NCI-H1092 treated with DMSO at 0.1 percent for 48 hours (cell line): ENCODE data around the gene AFF1.
"Not testable (repeated sequence)": the region's sequence is repeated elsewhere in the genome, so short reads cannot be mapped to it uniquely, and the experiment has no call there.

Experiments used
- DNase-seq: peaks from one replicate; lab custom pipeline; 2025; lab: John Stamatoyannopoulos, UW

The AFF1 gene

DNA sequence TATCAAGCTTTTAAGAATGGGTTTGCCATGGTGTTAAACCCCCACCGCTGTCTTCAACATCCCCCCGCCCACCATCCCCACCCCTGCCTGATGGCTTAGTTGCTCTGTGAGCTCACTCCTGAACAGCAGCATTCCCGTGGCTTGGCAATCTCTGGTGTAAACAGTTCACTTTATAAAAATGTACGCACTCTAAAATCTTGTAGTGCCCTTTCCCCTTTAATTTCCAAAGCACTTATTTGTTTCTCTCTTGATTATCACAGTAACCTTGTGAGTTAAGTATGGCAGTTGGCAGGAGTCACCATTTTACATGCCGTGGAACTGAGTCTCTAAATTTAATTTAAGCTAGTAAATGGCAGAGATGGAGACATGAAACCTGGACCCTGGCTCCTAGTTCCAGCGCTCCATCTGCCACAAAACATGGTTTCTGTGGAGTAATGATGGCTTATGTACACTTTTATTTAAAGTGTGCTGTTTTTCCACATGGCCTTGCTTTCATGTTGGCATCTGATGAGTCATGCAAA lies 123.1 kb downstream of the AFF1 start:
- no peak for DNase-seq

DNA sequence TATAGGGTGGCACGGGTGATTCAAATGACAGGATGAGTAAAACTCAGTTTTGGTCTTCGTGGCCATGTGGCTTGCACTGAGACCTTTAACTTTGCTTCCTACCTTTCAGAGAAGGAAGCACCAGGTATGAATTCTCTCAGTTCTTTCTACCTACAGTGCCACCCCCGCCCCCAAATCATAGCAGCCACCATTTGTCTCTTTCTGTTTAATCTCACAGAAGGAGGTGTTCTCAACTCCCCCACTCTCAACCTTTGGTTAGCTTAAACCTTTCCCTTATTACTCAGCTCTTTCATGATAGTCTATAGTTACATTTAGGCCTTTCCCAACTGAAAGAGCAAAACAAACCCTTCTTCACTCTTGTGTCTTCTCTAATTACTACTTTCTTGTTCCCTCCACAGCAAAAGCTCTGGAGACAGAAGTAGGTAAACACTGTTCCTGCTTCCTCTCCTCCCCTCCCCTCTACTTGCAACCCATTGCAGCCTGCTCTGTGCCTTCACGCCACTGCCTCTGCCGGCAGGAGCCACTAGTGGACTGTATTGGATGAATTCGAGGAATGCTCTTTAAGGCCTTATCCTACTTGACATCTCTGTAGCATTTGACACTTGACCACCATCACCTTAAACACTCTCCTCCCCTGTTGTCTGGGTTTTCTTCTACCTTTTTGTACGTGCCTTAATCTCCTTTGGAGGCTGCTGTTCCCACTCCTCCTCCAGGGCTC lies 123.7 kb downstream of the AFF1 start:
- DNase-seq, result no peak

GRCh38 chr4:87060957-87061356 lies 126.1 kb downstream of the AFF1 start:
- DNase-seq, result no peak

- DNase-seq, result no peak
Observed at GRCh38 chr4:87065021-87065420, 130.2 kb downstream of the AFF1 start.

DNA sequence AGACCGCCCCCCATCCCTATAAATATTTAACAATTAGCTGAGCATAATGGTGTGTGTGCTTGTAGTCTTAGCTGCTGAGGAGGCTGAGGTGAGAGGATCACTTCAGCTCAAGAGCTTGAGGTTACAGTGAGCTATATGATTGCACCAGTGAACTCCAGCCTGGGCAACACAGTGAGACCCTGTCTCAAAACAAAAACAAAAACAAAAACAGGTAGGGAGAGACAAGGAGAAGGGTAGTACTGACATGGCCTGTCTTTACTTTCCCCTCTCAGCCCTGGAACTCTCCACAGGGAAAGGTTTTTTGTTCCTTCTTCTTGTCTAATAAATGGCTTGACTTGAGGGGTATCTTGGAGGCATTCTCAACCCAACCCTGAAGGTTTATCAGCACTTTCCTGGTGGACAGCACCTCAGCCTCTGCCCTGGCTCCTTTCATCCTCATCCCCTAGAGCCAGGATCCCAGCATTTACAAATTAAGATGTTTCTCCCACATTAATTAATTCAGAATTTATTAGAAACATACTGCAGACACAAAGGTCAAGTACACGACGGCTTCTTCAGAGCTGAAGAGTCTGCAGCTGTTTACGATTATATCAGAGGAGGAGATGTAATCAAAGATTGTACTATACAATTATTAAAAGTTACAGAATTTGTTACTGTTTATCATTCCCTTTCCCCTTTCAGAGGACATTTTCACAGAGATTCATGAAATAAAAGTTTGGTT lies 131.8 kb downstream of the AFF1 start:
- no peak for DNase-seq

DNA sequence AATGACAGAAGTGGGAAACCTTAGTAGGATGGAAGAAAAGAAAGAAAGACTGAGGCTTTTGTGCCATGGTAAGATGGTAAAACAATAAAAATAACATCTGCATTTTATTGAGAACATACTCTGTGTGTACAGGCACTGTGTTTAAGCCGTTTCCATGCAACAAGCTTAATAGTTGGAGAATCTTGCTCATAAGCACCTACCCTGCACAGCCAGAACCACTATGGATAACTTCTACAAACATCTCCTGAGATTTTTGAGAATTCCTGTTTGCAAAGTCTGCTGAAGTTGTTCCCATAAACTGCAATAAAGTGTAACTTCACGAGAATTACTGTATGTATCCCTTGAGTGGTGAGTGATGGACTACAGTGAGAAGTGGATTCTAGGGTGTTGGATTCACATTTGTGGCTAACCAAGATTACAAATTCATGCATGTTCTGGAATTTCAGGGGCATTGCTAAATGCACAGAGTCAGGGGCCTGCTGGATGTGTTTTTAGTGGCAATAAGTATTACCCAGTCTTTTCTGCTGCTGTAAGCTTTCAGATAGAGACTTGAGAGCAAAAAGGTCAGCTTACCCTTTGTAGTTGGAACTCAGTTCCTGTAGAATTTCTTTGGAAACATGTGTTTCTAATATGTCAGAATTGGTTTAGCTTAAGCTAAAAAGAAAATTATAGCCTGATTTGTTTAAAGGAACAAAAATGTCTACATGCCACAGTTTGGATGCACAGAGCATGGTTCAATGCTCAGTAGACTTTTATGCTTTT lies 132.5 kb downstream of the AFF1 start:
- no peak for DNase-seq

DNA sequence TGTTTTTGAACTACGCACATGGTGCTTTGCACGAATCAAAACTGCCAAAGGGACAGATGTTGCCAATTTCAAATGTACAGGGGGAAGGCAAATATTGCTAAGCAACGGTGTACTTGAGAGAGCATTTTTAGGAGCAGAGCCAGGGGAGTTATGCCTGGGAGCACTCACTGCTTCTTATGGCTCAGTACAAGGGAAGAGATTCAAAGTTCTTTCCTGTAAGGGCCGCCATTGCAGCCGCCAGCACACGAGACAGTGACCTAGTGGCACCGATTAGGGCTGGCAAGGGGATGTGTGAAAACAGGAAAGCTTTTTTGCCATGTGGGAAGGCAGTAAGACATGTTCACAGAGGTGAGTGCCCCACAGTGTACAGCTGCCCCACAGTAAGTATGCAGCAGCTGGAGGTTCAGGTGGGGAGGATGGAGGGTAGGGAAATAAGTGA lies 133.8 kb downstream of the AFF1 start:
- peak; percentile 96 for DNase-seq

GRCh38 chr4:87069037-87069742 lies 134.4 kb downstream of the AFF1 start:
- peak; percentile 84 for DNase-seq

GRCh38 chr4:87071401-87071800 lies 136.6 kb downstream of the AFF1 start:
- DNase-seq, result peak; percentile 70

GRCh38 chr4:87072545-87072944 lies 137.7 kb downstream of the AFF1 start:
- not testable (repeated sequence) for DNase-seq

DNA sequence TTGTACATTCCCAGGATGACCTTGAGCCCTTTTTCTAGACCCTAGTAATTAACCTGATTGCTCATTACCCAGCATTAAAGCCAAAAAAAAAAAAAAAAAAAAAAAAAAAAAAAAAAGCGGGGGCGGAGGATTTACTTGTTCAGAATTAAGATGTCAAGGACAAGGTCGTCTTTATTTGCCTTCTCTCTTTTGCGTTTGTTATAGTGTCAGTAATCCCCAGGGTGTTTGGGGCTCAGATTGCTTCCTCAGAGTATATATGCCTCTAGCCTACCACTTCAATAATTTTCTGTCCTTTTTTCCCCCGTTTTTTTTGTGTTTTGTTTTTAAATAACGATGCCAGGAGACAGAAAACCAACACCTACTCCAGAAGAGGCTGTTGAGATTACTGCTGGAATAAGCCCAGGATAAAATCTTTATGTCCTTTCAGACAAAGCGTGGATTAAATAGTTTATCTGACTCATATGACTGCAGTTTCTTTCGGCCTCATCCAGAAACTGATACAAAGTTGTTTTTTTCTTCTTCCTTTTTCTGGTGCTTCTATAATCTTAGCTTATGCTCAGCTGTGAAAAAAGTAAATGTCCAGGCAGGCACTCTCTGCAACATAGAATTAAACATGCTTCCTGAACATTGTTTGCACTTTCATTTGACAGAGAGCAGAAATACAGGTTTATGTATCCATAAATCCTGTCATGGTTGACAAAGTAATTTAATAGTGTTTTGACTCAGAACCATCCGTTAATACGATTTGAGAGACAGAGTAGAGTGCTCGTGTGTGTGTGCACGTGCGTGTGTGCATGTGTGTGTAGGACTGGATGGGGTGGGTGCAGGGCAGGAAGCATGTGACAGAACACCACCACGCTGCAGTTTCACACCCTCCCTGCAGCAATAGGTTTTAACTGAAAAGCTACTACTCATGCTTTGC lies 138.6 kb downstream of the AFF1 start:
- DNase-seq, result peak; percentile 85

DNA sequence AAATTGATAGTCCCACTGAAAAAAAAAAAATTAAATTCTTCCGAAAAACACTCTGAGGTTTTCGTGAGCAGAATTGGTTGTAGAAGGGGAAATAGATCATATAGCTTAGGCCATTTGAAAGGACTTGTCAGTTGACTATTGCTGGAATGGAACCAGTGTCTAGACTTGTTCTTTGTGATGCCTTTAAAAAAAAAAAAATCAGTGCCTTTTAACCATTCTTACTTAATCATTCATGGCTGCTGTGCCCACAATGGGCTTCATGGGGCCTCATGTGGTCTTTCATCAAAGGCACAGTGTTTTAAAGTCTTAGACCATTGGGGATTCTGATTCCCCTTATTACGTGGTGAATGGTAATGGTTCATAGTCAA lies 139.3 kb downstream of the AFF1 start:
- DNase-seq, result no peak

DNA sequence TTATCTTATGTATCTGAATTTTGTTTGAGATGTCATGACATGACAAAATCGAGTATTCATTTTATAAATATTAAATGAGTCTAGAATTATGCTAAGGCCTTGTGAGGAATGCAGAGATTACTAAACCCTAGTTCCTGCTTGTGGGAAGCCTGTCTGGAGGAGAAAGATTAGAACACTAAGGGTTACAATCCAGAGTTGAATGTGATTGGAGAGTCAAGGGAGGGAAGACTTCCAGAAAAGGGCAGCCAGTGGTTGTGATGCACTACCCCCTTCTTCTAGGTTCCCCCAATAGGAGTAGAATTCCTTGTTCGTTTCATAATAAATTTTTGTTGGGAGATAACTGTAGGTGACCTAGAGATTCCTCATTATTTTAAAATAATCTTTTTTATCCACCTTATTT lies 141.1 kb downstream of the AFF1 start:
- DNase-seq, result no peak

- no peak for DNase-seq
Observed at GRCh38 chr4:87076690-87077358, 142.0 kb downstream of the AFF1 start.

- DNase-seq, result no peak
Observed at GRCh38 chr4:87077914-87078585, 143.2 kb downstream of the AFF1 start.

GRCh38 chr4:87078987-87079486 lies 144.2 kb downstream of the AFF1 start:
- DNase-seq, result no peak

DNA sequence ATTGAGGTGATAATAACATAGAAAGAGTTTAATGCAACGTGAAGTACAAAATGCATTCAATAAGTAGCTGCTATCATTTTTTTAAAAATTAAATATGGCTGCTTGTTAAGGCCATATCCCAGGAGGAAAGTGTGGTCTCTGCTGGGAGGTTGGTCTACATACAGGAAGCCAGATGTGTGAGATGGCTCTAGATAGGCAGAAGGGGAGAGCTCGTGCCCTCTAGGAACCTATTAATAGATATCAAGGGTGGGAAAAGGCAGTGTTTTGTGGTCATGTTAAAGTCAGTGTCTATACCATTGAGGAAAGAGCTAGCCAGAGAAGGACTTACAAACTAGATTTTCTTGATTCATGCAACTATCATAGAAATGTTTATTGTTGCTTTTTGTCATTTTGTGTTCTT lies 145.2 kb downstream of the AFF1 start:
- no peak for DNase-seq

- DNase-seq, result no peak
Observed at GRCh38 chr4:87080462-87080861, 145.7 kb downstream of the AFF1 start.

- DNase-seq, result no peak
Observed at GRCh38 chr4:87081826-87082225, 147.0 kb downstream of the AFF1 start.

DNA sequence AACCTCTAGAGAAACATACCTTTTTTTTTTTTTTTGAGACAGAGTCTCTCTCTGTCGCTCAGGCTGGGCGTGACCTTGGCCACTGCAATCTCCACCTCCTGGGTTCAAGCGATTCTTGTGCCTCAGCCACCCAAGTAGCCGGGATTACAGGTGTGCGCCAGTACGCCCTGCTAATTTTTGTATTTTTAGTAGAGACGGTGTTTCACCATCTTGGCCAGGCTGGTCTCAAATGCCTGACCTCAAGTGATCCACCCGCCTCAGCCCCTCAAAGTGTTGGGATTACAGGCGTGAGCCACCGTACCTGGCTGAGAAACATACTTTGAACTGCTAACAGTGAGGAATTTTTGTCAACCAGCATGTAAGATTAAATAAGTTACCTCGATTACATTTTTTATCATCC lies 150.9 kb downstream of the AFF1 start:
- not testable (repeated sequence) for DNase-seq
